ENCODE measurements around the gene KLHL18. TPM values are rescaled to one million over a fixed set of nuclear protein-coding genes. Genes with fewer than 3 reads are reported as not detected.
A peak's percentile ranks its signal among the peaks of the same experiment; 100 is the strongest.

KLHL18 gene
- polyA plus RNA-seq, 3 donors: 43.4 to 63.3 (median 45.3) TPM

DNA sequence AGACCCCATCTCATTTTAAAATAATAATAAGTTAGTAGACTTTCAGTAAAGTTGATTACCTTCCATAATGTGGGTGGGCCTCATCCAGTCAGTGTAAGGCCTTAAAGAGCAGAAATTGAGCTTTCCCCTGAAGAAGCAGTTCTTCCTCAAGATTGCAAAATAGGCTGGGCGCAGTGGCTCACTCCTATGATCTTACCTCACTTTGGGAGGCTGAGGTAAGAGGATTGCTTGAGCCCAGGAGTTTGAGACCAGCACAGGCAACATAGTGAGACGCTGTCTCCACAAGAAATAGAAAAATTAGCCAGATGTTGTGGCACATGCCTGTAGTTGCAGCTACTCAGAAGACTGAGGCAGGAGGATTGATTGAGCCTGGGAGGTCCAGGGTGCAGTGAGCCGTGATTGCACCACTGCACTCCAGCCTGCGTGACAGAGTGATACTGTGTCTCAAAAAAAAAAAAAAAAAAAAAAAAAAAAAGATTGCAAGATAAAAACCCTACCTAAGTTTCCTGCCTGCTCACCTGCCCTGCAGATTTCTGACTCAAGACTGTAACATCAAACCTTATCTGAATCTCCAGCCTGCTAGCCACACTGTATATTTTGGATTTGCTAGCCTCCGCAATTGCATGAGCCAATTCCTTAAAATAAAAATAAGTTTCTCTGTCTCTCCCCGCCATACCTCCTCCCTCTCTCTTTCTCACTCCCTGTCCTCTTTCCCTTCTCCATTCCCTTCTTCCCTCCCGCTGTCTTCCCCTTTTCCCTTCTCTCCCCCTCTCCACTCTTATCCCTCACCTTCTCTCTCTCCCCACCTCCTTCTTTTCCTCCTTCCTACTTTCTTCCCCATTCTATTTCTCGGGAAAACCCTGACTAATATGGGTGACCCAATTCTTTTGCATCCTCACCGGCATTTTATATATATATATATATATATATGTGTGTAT lies 16.9 kb downstream of the KLHL18 start:
- peaks cover 23 to 44% of the 10 kb centered on the region in 2 donors for H3K36me3 ChIP-seq (replicated peaks in 1 of 2; ENCODE audit: control insufficient read depth in 1 of 2, insufficient read depth in 2 of 2, low read length in 2 of 2)
- H3K27me3 Mint-ChIP-seq (ENCODE audit: low read depth in 3 of 3): no peaks in the 10 kb centered on the region
- H3K4me3 Mint-ChIP-seq: no peak overlapping the region

DNA sequence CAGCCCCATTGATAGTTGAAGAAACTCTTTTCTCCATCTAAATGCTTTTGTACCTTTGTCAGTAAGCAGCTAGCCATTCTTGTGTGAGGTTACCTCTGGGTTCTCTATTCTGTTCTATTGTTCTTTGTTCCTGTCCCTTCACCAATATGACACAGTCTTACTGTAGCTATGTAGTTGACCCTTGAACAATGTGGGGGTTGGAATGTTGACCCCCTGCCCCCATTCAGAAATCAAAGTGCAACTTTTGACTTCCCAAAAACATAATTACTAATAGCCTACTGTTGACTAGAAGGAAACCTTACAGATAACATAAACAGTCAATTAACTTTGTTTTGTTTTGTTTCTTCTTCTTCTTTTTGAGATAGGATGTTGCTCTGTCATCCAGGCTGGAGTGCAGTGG lies 18.7 kb downstream of the KLHL18 start:
- Histone ChIP-seq H3K4me1 (ENCODE audit: control insufficient read depth in 1 of 2, insufficient read depth in 2 of 2, low read length in 2 of 2) (peaks cover 25 to 44% of the 10 kb centered on the region in 2 donors), H3K79me2 (ENCODE audit: insufficient read depth, low read length) (peaks cover 93% of the 10 kb centered on the region), H2AFZ (ENCODE audit: insufficient read depth, low read depth, low read length, poor library complexity, severe bottlenecking) (no peak overlapping the region), H3K27ac (ENCODE audit: low read depth in 1 of 2, low read length in 2 of 2) (no peak overlapping the region), H4K20me1 (ENCODE audit: insufficient read depth, low read length) (peaks cover 98% of the 10 kb centered on the region), H3K27me3 (ENCODE audit: control insufficient read depth in 2 of 2, insufficient read depth in 2 of 2, low read length in 2 of 2) (no peaks in the 10 kb centered on the region), H3K4me2 (replicated peaks; ENCODE audit: extremely low read depth, low read length, poor library complexity, severe bottlenecking) (no peak overlapping the region), H3K4me3 (replicated peaks in 1 of 3; ENCODE audit: low read depth in 2 of 3, low read length in 3 of 3) (no peak overlapping the region), H3K9me3 (replicated peaks in 1 of 2; ENCODE audit: control insufficient read depth in 1 of 2, insufficient read depth in 1 of 2, low read length in 2 of 2) (no peaks in the 10 kb centered on the region), H3K36me3 (replicated peaks in 1 of 2; ENCODE audit: control insufficient read depth in 1 of 2, insufficient read depth in 2 of 2, low read length in 2 of 2) (peaks cover 23 to 37% of the 10 kb centered on the region in 2 donors), H3K9ac (ENCODE audit: insufficient read depth, low read length, poor library complexity, severe bottlenecking) (no peak overlapping the region)
- no peaks in the 10 kb centered on the region for H3K27me3 Mint-ChIP-seq (ENCODE audit: low read depth in 3 of 3)
- peak overlapping the region in 2 of 7 donors; percentile 39 to 54 for H3K27ac Mint-ChIP-seq
- intact Hi-C loops (cut with micrococcal nuclease): no loop called here
- H3K36me3 Mint-ChIP-seq: peaks cover 42 to 69% of the 10 kb centered on the region in 2 donors
- TF ChIP-seq, protein P1, sequence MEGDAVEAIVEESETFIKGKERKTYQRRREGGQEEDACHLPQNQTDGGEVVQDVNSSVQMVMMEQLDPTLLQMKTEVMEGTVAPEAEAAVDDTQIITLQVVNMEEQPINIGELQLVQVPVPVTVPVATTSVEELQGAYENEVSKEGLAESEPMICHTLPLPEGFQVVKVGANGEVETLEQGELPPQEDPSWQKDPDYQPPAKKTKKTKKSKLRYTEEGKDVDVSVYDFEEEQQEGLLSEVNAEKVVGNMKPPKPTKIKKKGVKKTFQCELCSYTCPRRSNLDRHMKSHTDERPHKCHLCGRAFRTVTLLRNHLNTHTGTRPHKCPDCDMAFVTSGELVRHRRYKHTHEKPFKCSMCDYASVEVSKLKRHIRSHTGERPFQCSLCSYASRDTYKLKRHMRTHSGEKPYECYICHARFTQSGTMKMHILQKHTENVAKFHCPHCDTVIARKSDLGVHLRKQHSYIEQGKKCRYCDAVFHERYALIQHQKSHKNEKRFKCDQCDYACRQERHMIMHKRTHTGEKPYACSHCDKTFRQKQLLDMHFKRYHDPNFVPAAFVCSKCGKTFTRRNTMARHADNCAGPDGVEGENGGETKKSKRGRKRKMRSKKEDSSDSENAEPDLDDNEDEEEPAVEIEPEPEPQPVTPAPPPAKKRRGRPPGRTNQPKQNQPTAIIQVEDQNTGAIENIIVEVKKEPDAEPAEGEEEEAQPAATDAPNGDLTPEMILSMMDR (IDR thresholded peaks at IDR 0.05): no peak
- no peak for DNase-seq
- no peaks in the 10 kb centered on the region for H3K9me3 Mint-ChIP-seq
- peaks cover 56% of the 10 kb centered on the region for H3K4me1 Mint-ChIP-seq
- H3K4me3 Mint-ChIP-seq: no peak overlapping the region

More for the DNA sequence above, 16.9 kb downstream of the KLHL18 start:
- H3K9me3 ChIP-seq (replicated peaks in 1 of 2; ENCODE audit: control insufficient read depth in 1 of 2, insufficient read depth in 1 of 2, low read length in 2 of 2): no peaks in the 10 kb centered on the region
- H3K4me1 Mint-ChIP-seq: peaks cover 58% of the 10 kb centered on the region
- peak in 2 of 3 donors; percentile 27 to 32 for DNase-seq
- H3K27ac ChIP-seq (ENCODE audit: low read depth in 1 of 2, low read length in 2 of 2): peak overlapping the region; percentile 12 to 42
- intact Hi-C loops (cut with micrococcal nuclease): no loop called here
- H3K9me3 Mint-ChIP-seq: no peaks in the 10 kb centered on the region
- WGBS (ENCODE audit: insufficient coverage): 93% methylated on average over 4 of the region's 9 CpGs
- H3K36me3 Mint-ChIP-seq: peaks cover 52 to 72% of the 10 kb centered on the region in 2 donors
- TF ChIP-seq, protein P1 (IDR thresholded peaks at IDR 0.05): no peak
- no peak overlapping the region for H3K4me3 ChIP-seq (replicated peaks in 1 of 3; ENCODE audit: low read depth in 2 of 3, low read length in 3 of 3)
- peaks cover 93% of the 10 kb centered on the region for H3K79me2 ChIP-seq (ENCODE audit: insufficient read depth, low read length)
- H3K9ac ChIP-seq (ENCODE audit: insufficient read depth, low read length, poor library complexity, severe bottlenecking): no peak overlapping the region
- no peak overlapping the region for H2AFZ ChIP-seq (ENCODE audit: insufficient read depth, low read depth, low read length, poor library complexity, severe bottlenecking)
- H3K4me1 ChIP-seq (ENCODE audit: control insufficient read depth in 1 of 2, insufficient read depth in 2 of 2, low read length in 2 of 2): peaks cover 32 to 52% of the 10 kb centered on the region in 2 donors
- H3K27me3 ChIP-seq (ENCODE audit: control insufficient read depth in 2 of 2, insufficient read depth in 2 of 2, low read length in 2 of 2): no peaks in the 10 kb centered on the region
- peak overlapping the region; percentile 57 to 80 (median 68) for H3K27ac Mint-ChIP-seq
- H4K20me1 ChIP-seq (ENCODE audit: insufficient read depth, low read length): peaks cover 98% of the 10 kb centered on the region
- no peak overlapping the region for H3K4me2 ChIP-seq (replicated peaks; ENCODE audit: extremely low read depth, low read length, poor library complexity, severe bottlenecking)
